HEK293 (cell line): ENCODE results near the gene SPATA25.

ENCODE experiments used
- CTCF ChIA-PET: fragments of 350-600 bp; formaldehyde crosslinking; extraction: SDS; loops from one replicate; lab custom pipeline; 2021; ENCODE audit warnings: antibody characterized with exemption; lab: Yijun Ruan, JAX
- POLR2A ChIA-PET: fragments of 300-600 bp; formaldehyde crosslinking; extraction: SDS; loops from one replicate; lab custom pipeline; 2020; ENCODE audit warnings: antibody characterized with exemption, inconsistent platforms; lab: Yijun Ruan, JAX
- H3K27ac ChIP-seq: fragments of 200-500 bp; sonication (Bioruptor generic); 2 replicates; pipeline ENCODE4 v1.5.1; 2014; ENCODE audit warnings: low read depth, low read length, control low read depth, inconsistent platforms; ENCODE audit errors: extremely low read depth
- H3K36me3 ChIP-seq, 2 experiments: fragments of 200-500 bp in 1 of 2; sonication (Bioruptor generic) in 1 of 2; 1 replicate in 1 of 2; 2 replicates in 1 of 2; pipeline ENCODE4 v1.5.1; 2014 to 2017; ENCODE audit warnings: inconsistent platforms in 2 of 2, low read length in 2 of 2; ENCODE audit not compliant: control insufficient read depth in 2 of 2, insufficient read depth in 1 of 2
- H3K4me1 ChIP-seq: fragments of 200-500 bp; sonication (Bioruptor generic); 2 replicates; pipeline ENCODE4 v1.5.1; 2014; ENCODE audit warnings: mild to moderate bottlenecking, low read length, inconsistent platforms; ENCODE audit not compliant: control insufficient read depth, insufficient read depth
- H3K4me3 ChIP-seq: 2 replicates; pipeline ENCODE4 v1.5.1; 2011; ENCODE audit warnings: low read depth, mild to moderate bottlenecking, control low read depth, low read length, moderate library complexity
- H3K9me3 ChIP-seq: fragments of 200-500 bp; sonication (Bioruptor generic); 2 replicates; pipeline ENCODE4 v1.5.1; 2014; ENCODE audit warnings: low read depth, low read length, inconsistent platforms; ENCODE audit not compliant: control insufficient read depth, insufficient read depth
- KLF1 ChIP-seq: fragments of 450-650 bp; formaldehyde crosslinking; IDR thresholded peaks from 2 replicates; pipeline ENCODE4 v1.5.1; 2016; ENCODE audit warnings: missing biosample characterization, missing genetic modification characterization
- KLF9 ChIP-seq: fragments of 450-650 bp; formaldehyde crosslinking; IDR thresholded peaks from 2 replicates; pipeline ENCODE4 v1.5.1; 2016; ENCODE audit warnings: missing biosample characterization, missing genetic modification characterization, low read depth
- PRDM10 ChIP-seq: fragments of 450-650 bp; formaldehyde crosslinking; IDR thresholded peaks from 2 replicates; pipeline ENCODE4 v1.5.1; 2016; ENCODE audit warnings: missing biosample characterization, missing genetic modification characterization
- REPIN1 ChIP-seq: fragments of 450-650 bp; formaldehyde crosslinking; IDR thresholded peaks from 2 replicates; pipeline ENCODE4 v1.5.1; 2017; ENCODE audit warnings: missing biosample characterization, missing genetic modification characterization, low read depth
- SP3 ChIP-seq: fragments of 450-650 bp; formaldehyde crosslinking; IDR thresholded peaks from 2 replicates; pipeline ENCODE4 v1.5.1; 2016; ENCODE audit warnings: missing biosample characterization, missing genetic modification characterization
- TRIM28 ChIP-seq: IDR thresholded peaks from 2 replicates; pipeline ENCODE4 v1.6.1; 2011; ENCODE audit warnings: low read length, control low read depth, borderline replicate concordance
- ZBTB21 ChIP-seq: fragments of 450-650 bp; formaldehyde crosslinking; IDR thresholded peaks from 2 replicates; pipeline ENCODE4 v1.5.1; 2017; ENCODE audit warnings: missing biosample characterization, missing genetic modification characterization
- ZBTB49 ChIP-seq: fragments of 450-650 bp; formaldehyde crosslinking; IDR thresholded peaks from 2 replicates; pipeline ENCODE4 v1.5.1; 2016; ENCODE audit warnings: missing biosample characterization, missing genetic modification characterization, low read depth
- ZBTB7A ChIP-seq: fragments of 450-650 bp; formaldehyde crosslinking; IDR thresholded peaks from 2 replicates; pipeline ENCODE4 v1.5.1; 2016; ENCODE audit warnings: low read depth, missing biosample characterization, missing genetic modification characterization
- ZBTB8A ChIP-seq: fragments of 450-650 bp; formaldehyde crosslinking; IDR thresholded peaks from 2 replicates; pipeline ENCODE4 v1.5.1; 2016; ENCODE audit warnings: missing biosample characterization, missing genetic modification characterization
- ZNF146 ChIP-seq: fragments of 450-650 bp; formaldehyde crosslinking; IDR thresholded peaks from 2 replicates; pipeline ENCODE4 v1.5.1; 2016; ENCODE audit warnings: missing biosample characterization, missing genetic modification characterization
- ZNF211 ChIP-seq: fragments of 450-650 bp; formaldehyde crosslinking; IDR thresholded peaks from 2 replicates; pipeline ENCODE4 v1.5.1; 2016; ENCODE audit warnings: low read depth, missing biosample characterization, missing genetic modification characterization
- ZNF366 ChIP-seq: fragments of 450-650 bp; formaldehyde crosslinking; conservative IDR thresholded peaks from 2 replicates; pipeline ENCODE4 v1.5.1; 2016; ENCODE audit warnings: missing biosample characterization, missing genetic modification characterization
- ZNF544 ChIP-seq: fragments of 450-650 bp; formaldehyde crosslinking; IDR thresholded peaks from 2 replicates; pipeline ENCODE4 v1.5.0; 2017; ENCODE audit warnings: missing biosample characterization, missing genetic modification characterization
- ZNF580 ChIP-seq: fragments of 450-650 bp; formaldehyde crosslinking; IDR thresholded peaks from 2 replicates; pipeline ENCODE4 v1.5.1; 2016; ENCODE audit warnings: missing biosample characterization, missing genetic modification characterization
- ZNF610 ChIP-seq: fragments of 450-650 bp; formaldehyde crosslinking; IDR thresholded peaks from 2 replicates; pipeline ENCODE4 v1.5.1; 2016; ENCODE audit warnings: missing biosample characterization, missing genetic modification characterization, borderline replicate concordance
- ZNF626 ChIP-seq: fragments of 450-650 bp; sonication (Bioruptor Pico); formaldehyde crosslinking; IDR thresholded peaks from 2 replicates; pipeline ENCODE4 v1.5.1; 2018; ENCODE audit warnings: missing biosample characterization, missing genetic modification characterization, inconsistent platforms
- ZNF654 ChIP-seq: fragments of 450-650 bp; formaldehyde crosslinking; IDR thresholded peaks from 2 replicates; pipeline ENCODE4 v1.5.1; 2016; ENCODE audit warnings: low read depth, missing biosample characterization, missing genetic modification characterization
- ZNF701 ChIP-seq: fragments of 450-650 bp; formaldehyde crosslinking; IDR thresholded peaks from 2 replicates; pipeline ENCODE4 v1.5.1; 2016; ENCODE audit warnings: missing biosample characterization, missing genetic modification characterization
- ZNF777 ChIP-seq: fragments of 450-650 bp; formaldehyde crosslinking; IDR thresholded peaks from 2 replicates; pipeline ENCODE4 v1.5.1; 2017; ENCODE audit warnings: missing biosample characterization, missing genetic modification characterization, borderline replicate concordance
- ZNF792 ChIP-seq: fragments of 450-650 bp; formaldehyde crosslinking; IDR thresholded peaks from 2 replicates; pipeline ENCODE4 v1.5.1; 2016; ENCODE audit warnings: missing biosample characterization, missing genetic modification characterization
- ZNF830 ChIP-seq: fragments of 450-650 bp; IDR thresholded peaks from 2 replicates; pipeline ENCODE4 v1.5.0; 2018; ENCODE audit warnings: missing biosample characterization, missing genetic modification characterization, low read depth, mild to moderate bottlenecking, moderate library complexity
- TF ChIP-seq, protein P1 (sequence below): fragments of 450-650 bp; formaldehyde crosslinking; IDR thresholded peaks from 2 replicates; pipeline ENCODE4 v1.5.1; 2016; ENCODE audit warnings: missing biosample characterization, missing genetic modification characterization
- TF ChIP-seq, protein P2 (sequence below): fragments of 450-650 bp; formaldehyde crosslinking; IDR thresholded peaks from 2 replicates; pipeline ENCODE4 v1.5.1; 2016; ENCODE audit warnings: missing biosample characterization, missing genetic modification characterization, borderline replicate concordance

The SPATA25 gene

DNA sequence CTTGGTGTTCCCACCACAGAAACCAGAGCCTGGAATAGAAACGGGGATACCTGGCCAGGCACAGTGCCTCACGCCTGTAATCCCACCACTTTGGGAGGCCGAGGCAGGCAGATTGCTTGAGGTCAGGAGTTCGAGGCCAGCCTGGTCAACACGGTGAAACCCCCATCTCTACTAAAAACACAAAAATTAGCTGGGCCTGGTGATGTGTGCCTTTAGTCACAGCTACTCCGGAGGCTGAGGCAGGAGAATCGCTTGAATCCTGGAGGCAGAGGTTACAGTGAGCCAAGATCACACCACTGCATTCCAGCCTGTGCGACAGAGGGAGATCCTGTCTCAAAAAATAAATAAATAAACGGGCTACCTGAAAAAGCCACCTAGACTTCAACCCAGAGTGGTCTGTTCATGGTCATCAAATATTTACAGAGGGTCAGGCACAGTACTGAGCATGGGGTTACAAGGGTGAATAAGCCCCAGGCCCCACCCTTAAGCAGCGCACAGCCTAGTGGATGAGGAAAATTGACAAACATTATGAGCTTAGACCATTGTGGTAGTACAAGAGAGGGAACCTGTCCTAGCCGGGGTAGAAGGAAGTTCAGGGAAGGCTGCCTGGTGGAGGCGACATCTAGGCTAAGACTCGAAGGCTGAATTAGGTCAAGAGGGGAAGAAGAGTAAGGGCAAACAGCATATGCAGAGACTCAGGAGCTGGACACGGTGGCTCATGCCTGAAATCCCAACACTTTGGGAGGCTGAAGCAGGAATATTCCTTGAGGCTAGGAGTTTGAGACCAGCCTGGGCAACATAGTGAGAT lies 39.9 kb upstream of the SPATA25 start (continued):
- no peak for TF ChIP-seq ZNF626
- TF ChIP-seq, protein P1, sequence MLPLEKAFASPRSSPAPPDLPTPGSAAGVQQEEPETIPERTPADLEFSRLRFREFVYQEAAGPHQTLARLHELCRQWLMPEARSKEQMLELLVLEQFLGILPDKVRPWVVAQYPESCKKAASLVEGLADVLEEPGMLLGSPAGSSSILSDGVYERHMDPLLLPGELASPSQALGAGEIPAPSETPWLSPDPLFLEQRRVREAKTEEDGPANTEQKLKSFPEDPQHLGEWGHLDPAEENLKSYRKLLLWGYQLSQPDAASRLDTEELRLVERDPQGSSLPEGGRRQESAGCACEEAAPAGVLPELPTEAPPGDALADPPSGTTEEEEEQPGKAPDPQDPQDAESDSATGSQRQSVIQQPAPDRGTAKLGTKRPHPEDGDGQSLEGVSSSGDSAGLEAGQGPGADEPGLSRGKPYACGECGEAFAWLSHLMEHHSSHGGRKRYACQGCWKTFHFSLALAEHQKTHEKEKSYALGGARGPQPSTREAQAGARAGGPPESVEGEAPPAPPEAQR (tag by site-specific recombination) = no peak
- no peak for TF ChIP-seq ZBTB7A (tag by site-specific recombination)
- TF ChIP-seq ZNF701 (tag by site-specific recombination) = no peak
- no peak for TF ChIP-seq ZNF580 (tag by site-specific recombination)

DNA sequence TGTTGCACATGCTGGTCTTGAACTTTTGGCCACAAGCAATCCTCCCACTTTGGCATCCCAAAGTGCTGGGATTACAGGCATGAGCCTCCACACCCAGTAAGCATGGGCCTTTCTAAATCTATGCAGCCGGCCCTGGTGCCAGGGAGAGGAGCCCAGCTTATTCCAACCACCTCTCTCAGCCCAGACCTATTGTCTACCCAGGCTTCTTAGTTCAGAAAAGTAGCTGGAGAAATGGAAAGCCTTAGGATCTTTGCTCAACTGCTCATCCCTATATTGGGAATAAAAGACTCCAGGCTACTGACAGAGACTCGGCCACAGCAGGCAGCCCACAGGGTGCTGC lies 39.3 kb upstream of the SPATA25 start:
- no peaks in the 10 kb centered on the region for H3K4me1 ChIP-seq
- POLR2A ChIA-PET = no interaction called here
- TF ChIP-seq, protein P2, sequence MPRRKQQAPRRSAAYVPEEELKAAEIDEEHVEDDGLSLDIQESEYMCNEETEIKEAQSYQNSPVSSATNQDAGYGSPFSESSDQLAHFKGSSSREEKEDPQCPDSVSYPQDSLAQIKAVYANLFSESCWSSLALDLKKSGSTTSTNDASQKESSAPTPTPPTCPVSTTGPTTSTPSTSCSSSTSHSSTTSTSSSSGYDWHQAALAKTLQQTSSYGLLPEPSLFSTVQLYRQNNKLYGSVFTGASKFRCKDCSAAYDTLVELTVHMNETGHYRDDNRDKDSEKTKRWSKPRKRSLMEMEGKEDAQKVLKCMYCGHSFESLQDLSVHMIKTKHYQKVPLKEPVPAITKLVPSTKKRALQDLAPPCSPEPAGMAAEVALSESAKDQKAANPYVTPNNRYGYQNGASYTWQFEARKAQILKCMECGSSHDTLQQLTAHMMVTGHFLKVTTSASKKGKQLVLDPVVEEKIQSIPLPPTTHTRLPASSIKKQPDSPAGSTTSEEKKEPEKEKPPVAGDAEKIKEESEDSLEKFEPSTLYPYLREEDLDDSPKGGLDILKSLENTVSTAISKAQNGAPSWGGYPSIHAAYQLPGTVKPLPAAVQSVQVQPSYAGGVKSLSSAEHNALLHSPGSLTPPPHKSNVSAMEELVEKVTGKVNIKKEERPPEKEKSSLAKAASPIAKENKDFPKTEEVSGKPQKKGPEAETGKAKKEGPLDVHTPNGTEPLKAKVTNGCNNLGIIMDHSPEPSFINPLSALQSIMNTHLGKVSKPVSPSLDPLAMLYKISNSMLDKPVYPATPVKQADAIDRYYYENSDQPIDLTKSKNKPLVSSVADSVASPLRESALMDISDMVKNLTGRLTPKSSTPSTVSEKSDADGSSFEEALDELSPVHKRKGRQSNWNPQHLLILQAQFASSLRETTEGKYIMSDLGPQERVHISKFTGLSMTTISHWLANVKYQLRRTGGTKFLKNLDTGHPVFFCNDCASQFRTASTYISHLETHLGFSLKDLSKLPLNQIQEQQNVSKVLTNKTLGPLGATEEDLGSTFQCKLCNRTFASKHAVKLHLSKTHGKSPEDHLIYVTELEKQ (tag by site-specific recombination) = no peak
- no peak for TF ChIP-seq ZBTB21 (tag by site-specific recombination)
- no peak for TF ChIP-seq ZNF610 (tag by site-specific recombination)
- TF ChIP-seq ZNF830 = no peak
- TF ChIP-seq ZNF792 (tag by site-specific recombination) = no peak
- no peak for TF ChIP-seq ZNF146 (tag by site-specific recombination)
- TF ChIP-seq ZNF544 (tag by site-specific recombination) = no peak
- no peak for TF ChIP-seq KLF9 (tag by site-specific recombination)
- TF ChIP-seq PRDM10 = no peak
- no peak for TF ChIP-seq ZNF654 (tag by site-specific recombination)
- TF ChIP-seq REPIN1 (tag by site-specific recombination) = no peak
- no peak for TF ChIP-seq ZNF366 (tag by site-specific recombination)
- TF ChIP-seq TRIM28 = no peak
- TF ChIP-seq ZBTB8A (tag by site-specific recombination) = no peak
- no peak for TF ChIP-seq SP3 (tag by site-specific recombination)
- TF ChIP-seq ZBTB49 (tag by site-specific recombination) = no peak
- TF ChIP-seq ZNF777 (tag by site-specific recombination) = no peak
- TF ChIP-seq KLF1 (tag by site-specific recombination) = no peak
- TF ChIP-seq ZNF211 (tag by site-specific recombination) = no peak
- TF ChIP-seq, all 188 proteins: peak for 0
- H3K27ac ChIP-seq = no peak overlapping the region
- no peaks in the 10 kb centered on the region for H3K9me3 ChIP-seq
- CTCF ChIA-PET = interaction anchor here (0.6 kb wide), 1 partner anchor 49 kb away, joined by 3 read pairs; no protein-coding TSS in a partner anchor
- no peak overlapping the region for H3K4me3 ChIP-seq
- H3K36me3 ChIP-seq = no peaks in the 10 kb centered on the region
